H1 (cell line): ENCODE results near the gene BCL2. TPM values are rescaled to one million over a fixed set of nuclear protein-coding genes. Genes with fewer than 3 reads are reported as not detected.

Experiments used
- CTCF ChIA-PET: fragments of 300-600 bp; sonication (Branson Sonifier 250); formaldehyde crosslinking; loops from one replicate; lab custom pipeline; 2021; ENCODE audit not compliant: partially characterized antibody; lab: Charles Lee
- POLR2A ChIA-PET: fragments of 300-600 bp; sonication (Branson Sonifier 250); formaldehyde crosslinking; loops from one replicate; lab custom pipeline; 2021; ENCODE audit warnings: inconsistent platforms; ENCODE audit not compliant: partially characterized antibody; lab: Charles Lee
- DNase-seq, 2 experiments: peaks; one replicate each; pipeline versions ENCODE4 v3.0.0 to v3.0.0-alpha.2; 2010 to 2022; ENCODE audit warnings: low spot score in 2 of 2, low read depth in 1 of 2, mixed read lengths in 1 of 2
- FAIRE-seq: peaks from 2 replicates; lab custom pipeline; 2011; peaks lifted over from hg19 to GRCh38; lab: Jason Lieb, UNC
- H2AFZ ChIP-seq: 2 replicates; pipeline ENCODE4 v1.8.1; 2012; ENCODE audit warnings: low read length, inconsistent platforms
- H2AK5ac ChIP-seq: 2 replicates; pipeline ENCODE4 v1.6.1; 2013; ENCODE audit warnings: low read depth, low read length
- H2BK120ac ChIP-seq: replicated peaks from 2 replicates; pipeline ENCODE3; 2013; ENCODE audit warnings: low read depth, low read length, inconsistent platforms
- H2BK12ac ChIP-seq: 2 replicates; pipeline ENCODE4 v1.6.1; 2013; ENCODE audit warnings: low read depth, low read length
- H2BK15ac ChIP-seq: 2 replicates; pipeline ENCODE4 v1.6.1; 2013; ENCODE audit warnings: low read length
- H2BK20ac ChIP-seq: 2 replicates; pipeline ENCODE4 v1.6.1; 2013; ENCODE audit warnings: low read length
- H2BK5ac ChIP-seq: 2 replicates; pipeline ENCODE4 v1.6.1; 2013; ENCODE audit warnings: low read depth, low read length
- H3K14ac ChIP-seq: 2 replicates; pipeline ENCODE4 v1.6.1; 2013; ENCODE audit warnings: inconsistent platforms; ENCODE audit not compliant: insufficient read length
- H3K18ac ChIP-seq: 2 replicates; pipeline ENCODE4 v1.6.1; 2013; ENCODE audit warnings: low read length; ENCODE audit errors: extremely low read depth
- H3K23ac ChIP-seq: 2 replicates; pipeline ENCODE4 v1.6.1; 2013; ENCODE audit warnings: inconsistent platforms; ENCODE audit not compliant: insufficient read length
- H3K23me2 ChIP-seq: 2 replicates; pipeline ENCODE4 v1.6.1; 2013; ENCODE audit warnings: low read depth, low read length
- H3K27ac ChIP-seq: 2 replicates; pipeline ENCODE4 v1.6.1; 2011; ENCODE audit warnings: low read depth, low read length, inconsistent platforms
- H3K27me3 ChIP-seq, 4 experiments: replicated peaks in 1 of 4; 1 replicate in 1 of 4; 2 replicates in 3 of 4; pipeline versions ENCODE4 v1.6.1 to v1.8.1; 2011 to 2013; ENCODE audit warnings: low read length in 3 of 4, mild to moderate bottlenecking in 3 of 4, inconsistent platforms in 2 of 4, mixed read lengths in 2 of 4, moderate library complexity in 1 of 4; ENCODE audit not compliant: control insufficient read depth in 3 of 4, insufficient read depth in 3 of 4; ENCODE audit errors: extremely low read depth in 1 of 4
- H3K36me3 ChIP-seq, 4 experiments: 2 replicates each; pipeline versions ENCODE4 v1.6.1 to v1.8.1; 2011 to 2013; ENCODE audit warnings: mild to moderate bottlenecking in 4 of 4, low read length in 3 of 4, moderate library complexity in 2 of 4, control low read depth in 1 of 4, inconsistent platforms in 1 of 4; ENCODE audit not compliant: insufficient read depth in 4 of 4, control insufficient read depth in 2 of 4
- H3K4ac ChIP-seq: replicated peaks from 2 replicates; pipeline ENCODE3; 2013; ENCODE audit warnings: low read length, low read depth, mixed read lengths, inconsistent platforms; ENCODE audit not compliant: insufficient read length
- H3K4me1 ChIP-seq, 4 experiments: replicated peaks in 1 of 4; 1 replicate in 1 of 4; 2 replicates in 3 of 4; pipeline versions ENCODE4 v1.6.1 to v1.8.1; 2011 to 2013; ENCODE audit warnings: low read length in 3 of 4, inconsistent platforms in 2 of 4, mixed read lengths in 1 of 4; ENCODE audit not compliant: insufficient read depth in 4 of 4, control insufficient read depth in 3 of 4
- H3K4me2 ChIP-seq, 2 experiments: 2 replicates each; pipeline versions ENCODE4 v1.6.1 to v1.8.1; 2011 to 2013; ENCODE audit warnings: low read depth in 2 of 2, low read length in 2 of 2, control low read depth in 1 of 2, inconsistent platforms in 1 of 2, mild to moderate bottlenecking in 1 of 2; ENCODE audit not compliant: insufficient read depth in 1 of 2
- H3K4me3 ChIP-seq, 4 experiments: fragments of 200-600, 300-600 bp in 1 of 4; sonication (generic), shearing (Covaris generic), sonication (Bioruptor Twin) in 1 of 4; 2 replicates each; pipeline versions ENCODE4 v1.5.1 to v1.8.1; 2011 to 2016; ENCODE audit warnings: low read length in 4 of 4, low read depth in 3 of 4, control low read depth in 2 of 4, inconsistent platforms in 2 of 4, mild to moderate bottlenecking in 2 of 4, mixed read lengths in 1 of 4, moderate library complexity in 1 of 4; ENCODE audit not compliant: insufficient read depth in 2 of 4; ENCODE audit errors: extremely low read depth in 1 of 4
- H3K56ac ChIP-seq: replicated peaks from 2 replicates; pipeline ENCODE3; 2013; ENCODE audit warnings: low read depth, mild to moderate bottlenecking, mixed read lengths, low read length, inconsistent platforms; ENCODE audit not compliant: insufficient read length
- H3K79me1 ChIP-seq: 2 replicates; pipeline ENCODE4 v1.6.1; 2013; ENCODE audit warnings: low read depth, low read length, control low read depth
- H3K79me2 ChIP-seq, 2 experiments: 2 replicates each; pipeline versions ENCODE4 v1.6.1 to v1.8.1; 2012 to 2013; ENCODE audit warnings: low read length in 2 of 2, mild to moderate bottlenecking in 2 of 2, inconsistent platforms in 1 of 2; ENCODE audit not compliant: insufficient read depth in 2 of 2, control insufficient read depth in 1 of 2
- H3K9ac ChIP-seq, 4 experiments: replicated peaks in 1 of 4; 1 replicate in 1 of 4; 2 replicates in 3 of 4; pipeline versions ENCODE4 v1.6.1 to v1.8.1; 2011 to 2013; ENCODE audit warnings: low read depth in 3 of 4, low read length in 3 of 4, control low read depth in 2 of 4, mild to moderate bottlenecking in 2 of 4, moderate library complexity in 2 of 4, inconsistent platforms in 1 of 4; ENCODE audit errors: extremely low read depth in 1 of 4
- H3K9me3 ChIP-seq, 2 experiments: 2 replicates each; pipeline versions ENCODE4 v1.6.1 to v1.8.1; 2012 to 2013; ENCODE audit warnings: mild to moderate bottlenecking in 2 of 2, moderate library complexity in 2 of 2, control low read depth in 1 of 2, inconsistent platforms in 1 of 2, low read depth in 1 of 2, low read length in 1 of 2, mixed read lengths in 1 of 2; ENCODE audit not compliant: insufficient read depth in 2 of 2
- H4K20me1 ChIP-seq, 2 experiments: replicated peaks in 1 of 2; 2 replicates each; pipeline versions ENCODE3 to v1.8.1; 2011 to 2013; ENCODE audit warnings: inconsistent platforms in 2 of 2, low read length in 2 of 2, mild to moderate bottlenecking in 1 of 2; ENCODE audit not compliant: insufficient read depth in 2 of 2, control insufficient read depth in 1 of 2
- H4K5ac ChIP-seq: 2 replicates; pipeline ENCODE4 v1.6.1; 2013; ENCODE audit warnings: low read length, low read depth, mixed read lengths, inconsistent platforms; ENCODE audit not compliant: insufficient read length
- H4K8ac ChIP-seq: 2 replicates; pipeline ENCODE4 v1.8.0; 2013; ENCODE audit warnings: mild to moderate bottlenecking, moderate library complexity, low read length, inconsistent platforms; ENCODE audit not compliant: insufficient read depth; ENCODE audit errors: extremely low read depth
- H4K91ac ChIP-seq: replicated peaks from 2 replicates; pipeline ENCODE3; 2013; ENCODE audit warnings: low read length, mixed read lengths, inconsistent platforms; ENCODE audit not compliant: insufficient read length
- JUND ChIP-seq: IDR thresholded peaks from 2 replicates; pipeline ENCODE4 v1.6.1; 2011; ENCODE audit warnings: mild to moderate bottlenecking, improper control_type of control experiment, low read length
- RFX5 ChIP-seq: IDR thresholded peaks from 2 replicates; pipeline ENCODE4 v1.6.1; 2011; ENCODE audit warnings: low read depth, low read length, improper control_type of control experiment, borderline replicate concordance
- SIX5 ChIP-seq: IDR thresholded peaks from 2 replicates; pipeline ENCODE4 v1.6.1; 2011; ENCODE audit warnings: mild to moderate bottlenecking, low read depth, low read length
- SP1 ChIP-seq: IDR thresholded peaks from 2 replicates; pipeline ENCODE4 v1.6.1; 2011; ENCODE audit warnings: low read depth, low read length
- SUZ12 ChIP-seq: fragments of 200-600 bp; sonication (generic); IDR thresholded peaks from 2 replicates; pipeline ENCODE4 v1.6.1; 2012; ENCODE audit warnings: mild to moderate bottlenecking, inconsistent platforms, low read length, moderate library complexity, mixed read lengths
- TAF1 ChIP-seq: IDR thresholded peaks from 2 replicates; pipeline ENCODE4 v1.6.1; 2011; ENCODE audit warnings: mild to moderate bottlenecking, low read depth, low read length
- TAF7 ChIP-seq: optimal IDR thresholded peaks from 2 replicates; pipeline ENCODE3; 2011; ENCODE audit warnings: low read depth, mild to moderate bottlenecking, inconsistent platforms, low read length, moderate library complexity, borderline replicate concordance
- TBP ChIP-seq: IDR thresholded peaks from 2 replicates; pipeline ENCODE4 v1.6.1; 2011; ENCODE audit warnings: low read depth, low read length, improper control_type of control experiment
- WGBS, 2 experiments: shearing (Covaris generic) in 1 of 2; methylation state at CpG; one replicate each; pipeline versions ENCODE4 v1.1.6 to v1.1.7; 2013 to 2015; ENCODE audit warnings: low lambda C conversion rate in 2 of 2, mixed read lengths in 2 of 2, inconsistent platforms in 1 of 2, low coverage in 1 of 2, missing lambda C conversion rate in 1 of 2; ENCODE audit not compliant: insufficient replicate concordance in 2 of 2, insufficient coverage in 1 of 2, insufficient read length in 1 of 2; ENCODE audit errors: extremely low coverage in 1 of 2, missing lambda C conversion rate in 1 of 2; 5-methylcytosine and 5-hydroxymethylcytosine counted together
- polyA plus RNA-seq, 7 experiments: library from polyadenylated mRNA; depleted of rRNA in 3 of 7; stranded (reverse) in 5 of 7; unstranded in 2 of 7; fragments of >200 nt in 5 of 7; fragments of 200-250 nt in 2 of 7; gene quantifications; 1 replicate in 5 of 7; 2 replicates in 1 of 7; 4 replicates in 1 of 7; pipeline versions ENCODE4 v1.2.1 to v1.2.3, GENCODE V29; 2011 to 2013; ENCODE audit warnings: missing spikeins in 2 of 7, mixed read lengths in 2 of 7
- total RNA-seq: library from RNA; stranded (reverse); fragmentation: NEBNext Ultra II Directional; extraction: Animal tissue kit (Norgen Biotek cat#: 25700); gene quantifications from 2 replicates; pipeline ENCODE4 v1.2.1, GENCODE V29; 2021
- TF ChIP-seq, protein P1 (sequence below): IDR thresholded peaks from 2 replicates; pipeline ENCODE4 v1.6.1; 2011; ENCODE audit warnings: low read depth, mild to moderate bottlenecking, low read length; ENCODE audit not compliant: insufficient read depth

The BCL2 gene
- total and polyA plus RNA-seq, 2 of the 8 experiments (the other 6 are each of a cell fraction or from before 2014, with no cell fraction given): 0.59 to 4.5 TPM

DNA sequence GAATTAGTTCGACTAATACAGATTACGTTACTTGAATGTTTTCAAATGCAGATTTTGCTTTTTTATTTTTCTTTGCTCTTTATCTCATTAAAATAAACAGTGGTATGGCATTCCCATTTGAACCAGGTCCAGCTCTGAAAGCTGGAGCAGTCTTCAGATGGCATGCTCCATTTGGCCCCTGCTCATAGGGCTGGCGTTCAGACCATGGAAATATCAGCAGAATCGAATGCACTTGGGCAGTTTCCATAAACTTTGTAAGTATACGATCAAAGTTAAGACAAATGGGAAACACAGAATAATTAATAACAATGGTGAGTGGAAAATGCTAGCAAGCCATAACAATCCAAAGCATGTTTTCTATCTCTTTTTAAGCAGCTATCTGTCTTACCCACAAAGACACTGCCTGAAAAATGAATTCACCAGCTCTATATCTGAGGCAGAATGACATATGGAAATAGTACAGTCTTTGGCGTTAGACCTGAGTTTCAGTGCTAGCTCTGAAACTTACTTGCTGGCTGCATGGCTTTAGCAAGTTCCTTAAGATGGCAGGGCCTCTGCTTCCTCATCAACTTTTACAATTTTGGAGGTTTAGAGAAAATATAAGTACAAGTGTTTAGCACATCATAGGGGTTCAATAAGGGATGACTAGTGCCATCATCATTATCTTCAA is 131.6 kb downstream of the BCL2 start:
- WGBS, 2 experiments: 88% methylated on average over 6 of the region's 6 CpGs; no CpG with 5 or more reads in 1 of the 2 experiments
- no peak for FAIRE-seq
- no peak overlapping the region for H3K14ac ChIP-seq
- H3K23ac ChIP-seq: no peak overlapping the region
- H4K91ac ChIP-seq: no peak overlapping the region
- no peak overlapping the region for H3K9ac ChIP-seq
- H4K8ac ChIP-seq: no peak overlapping the region
- no peak overlapping the region for H3K27ac ChIP-seq
- H3K4me3 ChIP-seq: no peak overlapping the region
- no peak overlapping the region for H3K4ac ChIP-seq
- no peak overlapping the region for H2BK120ac ChIP-seq
- H2AFZ ChIP-seq: no peak overlapping the region
- no peak for TF ChIP-seq SIX5
- TF ChIP-seq, protein P1, sequence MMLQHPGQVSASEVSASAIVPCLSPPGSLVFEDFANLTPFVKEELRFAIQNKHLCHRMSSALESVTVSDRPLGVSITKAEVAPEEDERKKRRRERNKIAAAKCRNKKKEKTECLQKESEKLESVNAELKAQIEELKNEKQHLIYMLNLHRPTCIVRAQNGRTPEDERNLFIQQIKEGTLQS: no peak
- TF ChIP-seq RFX5: no peak
- no peak for TF ChIP-seq SP1
- no peak for TF ChIP-seq JUND
- TF ChIP-seq SUZ12: no peak
- TF ChIP-seq TAF7: no peak
- no peak for TF ChIP-seq TBP
- TF ChIP-seq TAF1: no peak
- TF ChIP-seq, all 59 proteins: peak for 0
- POLR2A ChIA-PET: no interaction called here
- H3K79me2 ChIP-seq: no peaks in the 10 kb centered on the region
- H3K27me3 ChIP-seq: no peaks in the 10 kb centered on the region
- H3K9me3 ChIP-seq: no peaks in the 10 kb centered on the region
- no peak overlapping the region for H2BK15ac ChIP-seq
- no peak for DNase-seq
- H2BK5ac ChIP-seq: no peak overlapping the region
- H3K36me3 ChIP-seq: no peaks in the 10 kb centered on the region
- no peaks in the 10 kb centered on the region for H4K20me1 ChIP-seq
- H3K79me1 ChIP-seq: no peaks in the 10 kb centered on the region
- H3K56ac ChIP-seq: no peak overlapping the region
- CTCF ChIA-PET: no interaction called here
- no peak overlapping the region for H2AK5ac ChIP-seq
- H3K4me2 ChIP-seq: no peak overlapping the region
- no peaks in the 10 kb centered on the region for H3K4me1 ChIP-seq
- no peak overlapping the region for H2BK20ac ChIP-seq
- H3K18ac ChIP-seq: no peak overlapping the region
- H2BK12ac ChIP-seq: no peak overlapping the region
- no peaks in the 10 kb centered on the region for H3K23me2 ChIP-seq
- H4K5ac ChIP-seq: no peak overlapping the region
